Stimulated activated CD4-positive, alpha-beta T cell treated with anti-CD3 and anti-CD28 coated beads, Interleukin-1b, Interleukin-23, amount 100 ng/mL, for 1 hour (primary cell): ENCODE results near the gene VWF.

Source experiments
- DNase-seq, 2 donors: peaks; one replicate each; pipeline ENCODE4 v3.0.0-alpha.2; 2020; ENCODE audit warnings: low read depth in 2 of 2

Gene VWF

GRCh38 chr12:5948696-5949095 lies 175.8 kb downstream of the VWF start:
- no peak for DNase-seq

GRCh38 chr12:5947006-5947405 lies 177.5 kb downstream of the VWF start:
- DNase-seq: no peak

GRCh38 chr12:5946388-5946787 lies 178.1 kb downstream of the VWF start:
- DNase-seq: no peak

- no peak for DNase-seq
Observed at GRCh38 chr12:5945071-5946008, 179.1 kb downstream of the VWF start, which contains the start of gene ANO2. ANO2 (minus strand) TSS chr12:5945259; CDS start chr12:5945217, 42 bp downstream.

GRCh38 chr12:5944688-5945070 lies 179.8 kb downstream of the VWF start:
- DNase-seq: no peak

GRCh38 chr12:5944053-5944452 lies 180.4 kb downstream of the VWF start:
- DNase-seq: no peak

GRCh38 chr12:5941907-5942306 lies 182.6 kb downstream of the VWF start:
- no peak for DNase-seq

GRCh38 chr12:5927732-5928516 lies 196.5 kb downstream of the VWF start:
- DNase-seq: no peak

- DNase-seq: no peak
Observed at GRCh38 chr12:5925646-5926045, 198.8 kb downstream of the VWF start.

GRCh38 chr12:5924342-5924741 lies 200.1 kb downstream of the VWF start:
- no peak for DNase-seq

- no peak for DNase-seq
Observed at GRCh38 chr12:5923751-5924150, 200.7 kb downstream of the VWF start.

GRCh38 chr12:5923043-5923605 lies 201.3 kb downstream of the VWF start:
- DNase-seq: no peak

- DNase-seq: no peak
Observed at GRCh38 chr12:5921966-5922899, 202.2 kb downstream of the VWF start.

GRCh38 chr12:5921027-5921909 lies 203.2 kb downstream of the VWF start:
- DNase-seq: no peak

- no peak for DNase-seq
Observed at GRCh38 chr12:5916785-5917290, 207.6 kb downstream of the VWF start.

- DNase-seq: no peak
Observed at GRCh38 chr12:5915511-5915910, 209.0 kb downstream of the VWF start.

GRCh38 chr12:5914387-5915149 lies 209.9 kb downstream of the VWF start:
- DNase-seq: no peak

GRCh38 chr12:5913387-5913786 lies 211.1 kb downstream of the VWF start:
- DNase-seq: no peak
